GM21515 (cell line): ENCODE data around the gene SPRED2.
"Not testable (repeated sequence)": the region's sequence is repeated elsewhere in the genome, so short reads cannot be mapped to it uniquely, and the experiment has no call there.

Source experiments
- ATAC-seq: cut with Tn5 transposase; IDR thresholded peaks from one replicate; pipeline ENCODE4 v1.9.1; 2021; ENCODE audit not compliant: unreplicated experiment

SPRED2 gene

DNA sequence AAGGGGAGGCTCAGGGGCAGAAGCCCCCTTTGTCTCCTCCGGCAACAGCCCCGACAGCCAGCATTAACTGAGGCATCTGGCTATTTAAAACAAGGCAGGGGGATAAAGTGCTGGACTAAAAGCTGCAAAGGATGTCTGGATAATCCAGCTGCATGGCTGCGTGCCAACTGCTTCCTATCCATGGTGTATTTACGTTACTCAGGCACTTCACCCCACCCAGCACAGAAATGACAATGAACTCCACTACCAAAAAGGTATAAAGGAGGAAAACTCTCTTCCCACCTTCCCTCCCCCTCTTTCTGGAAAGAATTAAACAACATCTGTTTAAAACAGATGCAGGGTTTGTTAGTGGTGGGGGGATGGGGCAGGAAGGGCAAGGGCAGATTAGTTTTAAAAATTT lies 82.5 kb downstream of the SPRED2 start:
- ATAC-seq = no peak

DNA sequence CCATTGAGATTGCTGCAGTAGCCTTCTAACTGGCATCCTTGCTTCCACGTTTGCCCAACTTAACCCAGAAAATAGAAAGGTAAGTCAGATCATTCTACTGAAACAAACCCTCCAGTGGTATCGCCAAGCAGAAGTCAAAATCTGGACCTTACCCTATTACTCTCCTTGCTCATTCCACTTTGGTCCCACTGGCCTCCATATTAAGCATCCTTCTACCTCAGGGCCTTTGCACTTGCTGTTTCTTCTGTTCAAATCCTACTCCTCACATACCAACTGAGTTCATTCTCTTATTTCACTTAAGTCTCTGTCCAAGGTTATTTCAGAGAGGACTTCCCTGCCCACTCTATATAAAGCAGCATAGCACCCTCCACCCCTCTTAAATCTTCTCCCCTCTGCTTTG lies 84.5 kb downstream of the SPRED2 start:
- no peak for ATAC-seq

DNA sequence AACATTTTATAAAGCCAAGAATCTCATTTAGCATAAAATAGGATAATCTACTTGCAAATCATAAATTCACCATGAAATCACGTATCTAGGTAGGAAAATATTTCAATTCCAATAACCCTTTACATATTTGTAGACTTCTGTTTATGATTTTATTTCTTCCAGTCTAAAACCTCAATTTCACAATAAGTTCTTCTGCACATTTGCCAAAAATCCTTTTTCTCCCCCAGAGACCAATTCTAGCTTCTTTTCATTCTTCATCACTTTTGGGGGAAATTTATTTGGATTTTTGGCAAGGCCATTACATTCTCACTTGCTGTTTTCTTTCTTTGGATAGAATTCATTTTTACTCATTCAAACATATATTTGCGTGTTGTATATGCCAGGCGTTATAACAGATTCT lies 86.8 kb downstream of the SPRED2 start:
- ATAC-seq = no peak

DNA sequence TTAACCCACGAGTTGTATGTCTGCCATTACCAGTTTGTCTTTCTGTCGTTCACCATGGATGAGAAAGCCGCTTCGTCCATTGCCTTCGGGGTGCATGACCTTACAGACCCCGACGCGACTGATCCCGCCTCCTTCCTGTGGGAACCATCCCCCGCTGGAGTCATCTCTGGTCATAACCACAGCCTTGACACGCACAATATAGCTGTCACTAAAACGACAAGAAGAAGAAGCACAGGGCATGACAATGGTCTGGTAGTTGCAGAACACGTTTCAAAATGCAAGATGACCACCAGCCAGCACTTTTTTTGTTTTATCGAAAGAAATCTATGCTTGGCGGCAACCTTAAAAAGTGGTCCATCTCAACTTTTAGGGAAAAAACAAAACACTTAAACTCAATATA lies 87.7 kb downstream of the SPRED2 start:
- ATAC-seq = no peak

DNA sequence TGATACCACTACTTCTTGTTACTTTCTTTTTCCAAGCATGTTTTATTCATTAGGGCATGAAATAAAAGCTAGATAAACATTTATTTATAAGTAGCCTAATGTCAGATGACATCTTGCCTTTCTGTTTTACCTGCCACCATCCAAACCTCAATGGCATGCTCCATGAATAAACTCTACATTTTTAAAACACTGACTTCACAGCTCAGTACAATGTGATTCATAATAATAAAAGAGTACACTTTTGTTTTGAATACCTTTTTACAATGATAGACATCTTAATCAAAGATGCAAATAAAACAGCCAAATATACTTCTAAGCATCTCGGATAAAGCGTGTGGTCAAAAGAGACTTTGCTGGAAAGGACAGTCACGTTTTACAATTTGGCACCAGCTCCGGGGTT lies 88.2 kb downstream of the SPRED2 start:
- no peak for ATAC-seq

DNA sequence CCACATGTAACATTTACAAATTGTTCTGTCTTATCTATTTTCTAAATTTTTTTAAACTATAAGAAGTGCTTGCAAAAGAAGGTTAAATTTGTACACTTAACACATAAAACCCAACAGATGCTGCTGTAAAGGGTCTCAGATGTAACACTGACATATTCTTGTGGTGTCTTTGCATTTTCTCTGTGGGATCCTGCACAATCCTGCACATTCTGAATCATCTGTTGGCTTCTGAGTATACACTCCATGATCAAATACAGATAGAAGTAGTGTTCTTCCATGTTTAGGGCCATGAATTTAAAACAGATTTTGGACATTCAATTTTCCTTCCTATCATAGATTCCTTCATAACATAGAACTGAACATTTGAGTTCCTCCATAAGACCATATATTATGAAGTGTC lies 89.0 kb downstream of the SPRED2 start:
- ATAC-seq = no peak

DNA sequence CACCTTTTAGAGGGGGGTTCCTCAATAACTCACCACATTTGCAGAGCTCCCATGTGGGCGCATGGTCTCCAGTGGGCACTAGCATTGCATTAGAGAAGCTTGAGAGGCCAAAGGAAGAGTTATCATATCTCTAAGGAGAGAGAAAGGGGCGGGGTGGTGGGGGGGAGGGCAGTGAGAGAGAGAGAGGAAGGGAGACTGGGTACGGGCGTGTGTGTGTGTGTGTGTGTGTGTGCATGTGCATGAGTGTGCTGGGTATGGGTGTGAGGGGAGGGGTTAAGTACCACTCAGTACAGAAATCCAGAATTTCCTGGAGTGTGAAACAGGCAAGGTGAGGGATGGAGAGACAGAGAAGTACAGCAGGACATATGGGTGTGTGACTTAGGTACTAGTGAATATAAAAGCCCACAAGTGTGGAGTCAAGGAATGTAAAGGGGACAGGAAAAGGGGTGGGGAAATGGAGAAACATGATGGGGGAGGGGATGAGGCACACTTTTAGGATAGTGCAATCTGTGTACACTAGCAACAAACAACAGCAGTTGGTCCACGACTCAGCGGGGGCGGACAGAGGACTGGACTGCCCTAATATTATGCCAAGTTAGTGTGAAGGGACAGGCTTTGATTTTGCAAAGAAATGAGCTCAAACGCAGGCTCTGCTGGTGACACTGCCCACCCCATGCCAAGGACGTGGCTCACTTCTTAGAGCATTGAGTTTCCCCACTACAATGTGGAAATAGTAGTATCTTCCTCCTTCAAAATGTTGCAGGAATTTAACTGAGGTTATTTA lies 91.3 kb downstream of the SPRED2 start:
- no peak for ATAC-seq

DNA sequence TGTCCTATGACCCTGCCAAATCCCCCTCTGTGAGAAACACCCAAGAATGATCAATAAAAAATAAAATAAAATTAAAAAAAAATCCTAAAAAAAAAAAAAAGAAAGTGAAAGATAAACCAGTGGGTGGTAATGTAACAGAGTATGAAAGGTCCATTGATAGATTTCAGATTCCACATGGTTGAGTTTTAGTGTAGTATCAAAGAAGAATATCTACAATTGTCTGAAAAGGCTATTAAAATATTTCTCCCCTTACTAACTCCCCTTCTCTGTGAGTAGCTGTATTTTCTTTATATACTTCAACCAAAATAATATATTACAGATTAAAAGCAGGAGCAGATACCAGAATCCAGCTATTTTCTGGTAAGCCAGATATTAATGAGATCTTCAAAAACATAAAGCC lies 92.8 kb downstream of the SPRED2 start:
- no peak for ATAC-seq

DNA sequence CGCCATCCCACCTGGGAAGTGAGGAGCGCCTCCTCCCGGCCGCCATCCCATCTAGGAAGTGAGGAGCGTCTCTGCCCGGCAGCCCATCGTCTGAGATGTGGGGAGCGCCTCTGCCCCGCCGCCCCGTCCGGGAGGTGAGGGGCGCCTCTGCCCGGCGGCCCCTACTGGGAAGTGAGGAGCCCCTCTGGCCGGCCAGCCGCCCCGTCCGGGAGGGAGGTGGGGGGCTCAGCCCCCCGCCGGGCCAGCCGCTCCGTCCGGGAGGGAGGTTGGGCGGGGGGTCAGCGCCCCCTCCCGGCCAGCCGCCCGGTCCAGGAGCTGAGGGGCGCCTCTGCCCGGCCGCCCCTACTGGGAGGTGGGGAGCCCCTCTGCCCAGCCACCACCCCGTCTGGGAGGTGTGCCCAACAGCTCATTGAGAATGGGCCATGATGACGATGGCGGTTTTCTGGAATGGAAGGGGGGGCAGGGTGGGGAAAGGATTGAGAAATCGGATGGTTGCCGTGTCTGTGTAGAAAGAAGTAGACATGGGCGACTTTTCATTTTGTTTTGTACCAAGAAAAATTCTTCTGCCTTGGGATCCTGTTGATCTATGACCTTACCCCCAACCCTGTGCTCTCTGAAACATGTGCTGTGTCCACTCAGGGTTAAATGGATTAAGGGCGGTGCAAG lies 93.4 kb downstream of the SPRED2 start:
- not testable (repeated sequence) for ATAC-seq

DNA sequence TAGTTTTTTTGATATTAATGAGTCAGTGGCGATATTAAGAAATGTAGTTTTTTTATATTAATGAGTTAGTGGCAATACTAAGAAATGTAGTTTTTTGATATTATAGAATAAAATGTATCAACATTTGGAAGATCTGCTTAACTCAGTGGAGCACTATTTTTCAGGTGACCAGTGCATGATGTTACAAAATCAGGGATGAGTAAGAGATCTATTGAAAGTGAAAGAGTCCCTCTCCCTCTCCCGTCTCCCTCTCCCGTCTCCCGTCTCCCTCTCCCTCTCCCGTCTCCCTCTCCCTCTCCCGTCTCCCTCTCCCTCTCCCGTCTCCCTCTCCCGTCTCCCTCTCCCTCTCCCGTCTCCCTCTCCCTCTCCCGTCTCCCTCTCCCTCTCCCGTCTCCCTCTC lies 94.5 kb downstream of the SPRED2 start:
- not testable (repeated sequence) for ATAC-seq

DNA sequence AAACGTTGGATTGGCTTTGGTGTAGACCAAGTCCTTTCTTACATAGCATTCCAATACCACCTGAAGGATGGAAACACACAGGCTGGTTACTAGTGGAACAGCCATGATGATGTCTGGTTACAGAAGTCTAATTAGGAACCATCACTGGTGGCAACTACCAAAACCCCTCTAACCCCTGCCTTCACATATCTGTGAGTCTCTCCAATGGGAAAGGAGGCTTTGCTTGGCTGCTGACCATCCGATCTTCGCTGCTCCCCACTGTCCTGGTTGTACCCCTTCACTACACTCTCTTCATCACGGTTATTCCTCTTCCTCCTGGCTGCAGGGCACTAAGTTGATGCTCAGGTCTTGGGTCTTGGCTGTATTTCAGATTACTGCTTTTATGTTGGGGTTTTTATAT lies 97.7 kb downstream of the SPRED2 start:
- no peak for ATAC-seq

DNA sequence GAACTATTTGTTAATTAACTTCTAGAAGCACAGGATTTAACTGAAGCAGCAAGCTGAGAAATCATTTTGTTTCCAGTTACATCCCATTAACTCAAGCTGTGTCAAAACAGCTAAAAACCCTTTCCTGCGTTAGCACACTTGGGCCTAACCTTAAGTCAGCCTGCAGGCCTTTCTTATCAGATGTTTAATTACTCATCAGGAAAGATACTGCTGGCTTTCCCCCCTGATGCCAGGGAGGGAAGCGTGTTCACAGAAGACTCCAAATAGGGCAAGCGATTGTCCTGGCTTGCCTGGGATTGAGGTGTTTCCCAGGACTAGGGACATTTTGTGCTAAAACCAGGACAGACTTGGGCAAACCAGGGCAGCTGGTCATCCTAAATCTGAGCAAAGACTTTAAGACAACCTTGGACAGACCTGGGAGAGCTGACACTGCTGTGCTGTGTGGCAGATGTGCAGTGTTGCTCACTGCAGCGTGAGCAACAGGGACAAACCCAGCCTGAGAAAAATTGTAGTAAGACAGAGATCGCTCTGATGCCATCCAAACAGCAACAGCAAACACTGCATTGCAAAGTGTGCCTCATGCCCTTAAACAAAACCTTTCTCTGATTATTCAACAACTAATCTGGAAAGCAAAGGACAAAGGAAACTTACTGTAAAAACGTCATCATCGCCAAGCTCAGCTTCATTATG lies 100.9 kb downstream of the SPRED2 start:
- no peak for ATAC-seq

DNA sequence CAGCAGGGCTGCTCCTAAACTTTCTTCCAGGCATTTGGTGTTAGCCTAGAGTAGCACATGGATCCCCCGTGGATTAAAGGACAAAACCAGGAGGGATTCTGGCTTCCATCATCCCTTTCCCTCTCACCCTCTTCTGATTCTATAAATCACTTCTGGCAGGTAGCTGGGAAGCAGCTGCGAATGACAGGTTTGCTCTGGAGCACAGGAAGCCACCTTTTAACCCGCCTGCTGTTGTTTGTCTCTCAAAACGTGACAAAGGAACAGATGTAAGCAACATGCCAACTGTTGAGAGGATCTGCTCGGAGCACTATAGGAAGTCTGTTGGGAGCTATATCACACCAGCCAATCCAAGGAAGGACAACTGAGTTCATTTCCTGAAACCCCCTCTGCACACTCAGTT lies 102.9 kb downstream of the SPRED2 start:
- ATAC-seq = no peak

DNA sequence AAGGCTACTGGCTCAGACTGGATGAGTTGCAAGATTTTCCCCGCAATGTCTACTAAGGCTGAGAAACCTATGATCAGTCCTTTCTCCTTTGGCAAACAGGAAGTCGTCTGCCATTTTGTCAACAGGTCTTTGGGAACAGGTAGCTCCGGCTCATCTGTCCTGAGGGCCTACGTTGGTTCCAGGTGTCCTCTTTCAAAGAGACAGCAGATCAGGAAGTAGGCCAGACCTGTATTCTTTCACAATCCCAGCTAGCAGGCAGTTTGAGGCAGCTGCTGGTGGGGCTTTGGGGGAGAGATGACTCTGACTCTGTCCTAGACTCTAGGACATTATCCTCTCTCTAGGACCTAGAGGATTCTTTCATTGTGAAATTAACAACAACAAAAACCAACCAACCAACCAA lies 106.1 kb downstream of the SPRED2 start:
- no peak for ATAC-seq

DNA sequence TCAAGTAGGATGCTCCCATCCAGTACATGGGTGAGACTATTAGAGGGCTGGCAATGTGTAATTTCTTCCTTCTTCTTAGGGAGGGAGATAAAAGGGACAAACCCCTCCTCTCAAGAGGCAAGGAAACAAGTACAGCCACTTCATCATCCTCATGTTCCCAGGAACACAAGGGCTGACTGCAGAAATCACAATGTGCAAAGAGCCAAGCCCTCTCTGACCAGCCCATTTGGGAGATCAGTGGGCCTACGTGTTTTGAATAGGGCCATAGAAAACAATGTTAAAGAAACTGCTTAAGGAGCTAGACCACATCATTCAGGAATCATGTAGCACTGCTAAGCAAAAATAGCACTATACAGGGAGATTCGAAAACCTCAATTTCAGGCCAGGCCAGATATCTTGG lies 107.3 kb downstream of the SPRED2 start:
- ATAC-seq = no peak

DNA sequence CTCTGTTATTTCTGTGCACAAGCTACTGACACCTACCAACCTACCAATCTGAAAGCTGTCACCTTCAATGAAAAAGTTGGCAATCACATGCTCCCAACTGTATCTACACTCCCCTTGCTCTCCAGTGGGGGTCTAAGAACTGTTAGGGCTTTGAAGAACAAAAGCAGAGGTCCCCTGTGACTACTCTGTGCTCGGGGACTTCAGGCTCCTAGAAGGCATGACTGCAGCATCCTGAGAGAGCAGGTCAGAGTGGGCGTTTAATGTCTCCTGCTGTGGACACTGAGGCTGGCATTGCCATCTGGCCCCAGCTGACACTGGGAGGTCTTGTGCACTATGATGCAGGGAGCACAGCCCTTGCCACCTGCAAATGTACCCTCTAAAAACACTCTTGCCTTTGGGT lies 111.5 kb downstream of the SPRED2 start:
- no peak for ATAC-seq

DNA sequence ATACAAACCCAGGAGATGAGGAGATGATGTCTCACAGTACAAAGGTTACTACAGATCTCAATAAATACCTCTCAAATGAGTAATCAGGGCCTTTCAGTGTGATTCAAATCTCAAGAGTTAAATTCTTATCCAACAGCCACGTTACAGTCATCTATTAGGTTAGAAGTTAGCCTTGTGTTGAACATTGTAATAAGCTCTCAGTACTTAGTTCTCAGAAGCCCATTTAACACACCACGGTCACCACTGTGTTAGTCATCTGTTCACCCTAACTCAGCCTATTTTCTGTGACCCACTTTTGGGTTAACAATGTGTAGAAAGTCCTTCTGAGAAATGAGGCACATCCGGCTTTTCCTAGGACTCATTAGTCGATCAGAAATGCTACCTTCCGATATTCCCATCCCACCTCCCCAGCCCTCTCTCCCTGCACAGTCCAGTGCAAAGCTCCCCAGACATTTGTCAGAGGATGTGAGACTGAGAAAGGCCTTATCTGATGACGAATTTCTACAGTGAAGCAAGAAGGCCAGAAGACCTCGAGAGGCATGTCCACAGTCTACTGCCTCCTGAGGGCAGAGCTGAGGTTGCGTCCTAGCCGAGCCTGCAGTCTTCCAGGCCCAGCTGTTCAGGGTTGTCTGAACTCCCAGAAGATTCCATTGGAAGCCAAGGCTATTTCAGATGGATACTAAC lies 112.2 kb downstream of the SPRED2 start:
- peak; percentile 57 for ATAC-seq

DNA sequence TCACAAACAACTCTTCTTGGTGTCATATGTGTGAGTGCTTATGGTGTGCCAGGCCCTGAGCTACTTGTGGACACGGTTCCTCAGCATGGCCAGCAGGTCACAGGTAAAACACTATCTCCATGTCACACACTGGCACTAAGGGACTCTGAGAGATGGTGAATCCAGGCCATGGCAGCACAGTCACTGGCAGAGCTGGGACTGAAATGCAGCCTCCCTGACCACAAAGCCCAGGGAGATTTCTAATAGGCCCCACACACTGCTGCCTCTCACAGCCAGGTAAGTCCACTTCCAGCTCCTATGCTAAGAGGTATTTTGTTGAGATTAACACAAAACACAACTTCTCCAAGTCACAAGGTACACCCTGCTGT lies 112.7 kb downstream of the SPRED2 start:
- ATAC-seq = no peak

DNA sequence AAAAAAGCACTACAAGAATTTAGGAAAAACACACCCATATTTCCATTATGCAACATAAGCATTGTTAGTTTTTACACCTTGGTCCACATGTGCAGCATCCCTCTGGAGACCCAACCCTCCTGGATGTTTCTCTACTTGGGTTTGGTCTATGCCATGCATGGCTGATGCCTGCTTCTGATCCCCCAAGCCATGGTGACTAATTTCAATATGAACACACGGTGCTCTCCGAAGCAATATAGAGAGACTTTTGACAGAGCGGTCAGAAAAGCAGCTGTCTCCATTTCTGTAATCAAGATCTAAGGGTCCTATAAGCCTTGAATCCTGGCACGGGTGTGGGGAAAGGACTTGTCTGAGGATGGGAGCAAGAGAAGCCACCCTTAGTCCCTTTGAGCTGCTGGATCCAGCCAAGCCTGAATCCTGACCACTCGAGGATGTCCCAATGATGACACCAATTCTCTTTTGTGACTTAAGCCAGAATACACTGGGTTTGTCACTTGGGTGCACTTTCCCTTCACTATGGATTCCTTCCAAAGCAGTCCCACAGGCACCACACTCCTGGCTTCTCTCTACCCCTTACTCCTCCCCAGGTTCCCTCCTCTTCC lies 113.2 kb downstream of the SPRED2 start:
- ATAC-seq = no peak

DNA sequence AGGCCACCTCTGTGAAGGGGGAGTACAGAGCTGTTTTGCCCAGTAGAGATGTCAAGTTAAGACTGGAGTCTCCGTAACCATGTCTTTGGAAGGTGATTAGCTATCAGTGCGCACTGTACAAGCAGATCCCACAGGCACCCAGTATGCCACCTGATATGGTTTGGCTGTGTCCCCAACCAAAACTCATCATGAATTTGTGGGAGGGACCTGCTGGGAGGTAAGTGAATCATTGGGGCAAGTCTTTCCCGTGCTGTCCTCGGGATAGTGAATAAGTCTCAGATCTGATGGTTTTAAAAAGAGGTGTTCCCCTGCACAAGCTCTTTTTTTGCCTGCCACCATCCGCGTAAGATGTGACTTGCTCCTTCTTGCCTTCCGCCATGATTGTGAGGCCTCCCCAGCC lies 114.6 kb downstream of the SPRED2 start:
- ATAC-seq = no peak

DNA sequence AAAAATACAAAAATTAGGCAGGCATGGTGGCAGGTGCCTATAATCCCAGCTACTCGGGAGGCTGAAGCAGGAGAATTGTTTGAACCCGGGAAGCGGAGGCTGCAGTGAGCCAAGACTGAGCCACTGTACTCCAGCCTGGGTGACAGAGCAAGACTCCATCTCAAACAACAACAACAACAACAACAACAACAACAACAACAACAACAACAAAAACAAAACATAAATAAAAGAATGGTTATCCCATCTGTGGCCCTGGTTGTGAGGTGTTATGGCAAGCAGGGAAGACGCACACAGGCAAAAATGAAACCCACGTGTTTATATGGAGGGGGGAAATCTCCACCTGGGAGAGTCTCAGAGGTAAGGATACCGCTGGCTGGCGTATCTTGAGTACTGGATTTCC lies 115.0 kb downstream of the SPRED2 start:
- not testable (repeated sequence) for ATAC-seq
